B cell (primary cell): ENCODE data around the gene IL12B. TPM values are rescaled to one million over a fixed set of nuclear protein-coding genes. Genes with fewer than 3 reads are reported as not detected.

Experiments
- ATAC-seq: fragments of 200-7000 bp; cut with Tn5 transposase; one replicate; pipeline ENCODE4 v1.10.0; 2021; ENCODE audit warnings: low read depth, mild to moderate bottlenecking, moderate number of reproducible peaks, moderate library complexity
- CTCF ChIA-PET: fragments of 350-600 bp; sonication (Branson Sonifier 250); formaldehyde crosslinking; loops from one replicate; lab custom pipeline; 2021; ENCODE audit warnings: antibody characterized with exemption, inconsistent platforms; lab: Charles Lee
- POLR2A ChIA-PET: fragments of 350-600 bp; sonication (Branson Sonifier 250); formaldehyde crosslinking; loops from one replicate; lab custom pipeline; 2021; ENCODE audit warnings: antibody characterized with exemption; lab: Charles Lee
- DNase-seq: peaks from one replicate; pipeline ENCODE4 v3.0.0; 2013
- H2AFZ ChIP-seq: 2 replicates; pipeline ENCODE4 v1.6.1; 2012; ENCODE audit warnings: mild to moderate bottlenecking, low read depth, low read length; ENCODE audit not compliant: insufficient read depth, poor library complexity, severe bottlenecking
- H3K27ac ChIP-seq, 2 donors: 1 replicate in 1 of 2; 2 replicates in 1 of 2; pipeline ENCODE4 v1.5.1; 2012 to 2013; ENCODE audit warnings: low read length in 2 of 2, mild to moderate bottlenecking in 2 of 2, moderate library complexity in 1 of 2
- H3K27me3 ChIP-seq, 4 experiments: fragments of 200-600 bp in 1 of 4; sonication (generic) in 1 of 4; replicated peaks in 1 of 4; 1 replicate in 2 of 4; 2 replicates in 2 of 4; pipeline versions ENCODE4 v1.6.1 to v1.7.0; 2013 to 2016; ENCODE audit warnings: low read length in 3 of 4, mild to moderate bottlenecking in 2 of 4, mixed read lengths in 1 of 4, moderate library complexity in 1 of 4; ENCODE audit not compliant: insufficient read depth in 4 of 4, control insufficient read depth in 3 of 4; ENCODE audit errors: control extremely low read depth in 1 of 4
- H3K36me3 ChIP-seq, 2 experiments: replicated peaks in 1 of 2; 1 replicate in 1 of 2; 2 replicates in 1 of 2; pipeline versions ENCODE4 v1.6.1 to v1.7.1; 2013; ENCODE audit warnings: low read length in 1 of 2; ENCODE audit not compliant: insufficient read depth in 2 of 2, control insufficient read depth in 1 of 2; ENCODE audit errors: control extremely low read depth in 1 of 2, extremely low read depth in 1 of 2
- H3K4me1 ChIP-seq, 2 donors: fragments of 200-600 bp in 1 of 2; sonication (generic) in 1 of 2; 1 replicate in 1 of 2; 2 replicates in 1 of 2; pipeline versions ENCODE4 v1.5.1 to v1.6.1; 2013 to 2017; ENCODE audit warnings: low read length in 2 of 2; ENCODE audit not compliant: control insufficient read depth in 2 of 2, insufficient read depth in 2 of 2
- H3K4me2 ChIP-seq: replicated peaks from 2 replicates; pipeline ENCODE3; 2012; ENCODE audit warnings: mild to moderate bottlenecking, low read depth, low read length; ENCODE audit not compliant: poor library complexity, severe bottlenecking
- H3K4me3 ChIP-seq, 5 experiments: fragments of 200-600 bp in 1 of 5; sonication (generic) in 1 of 5; 1 replicate in 3 of 5; 2 replicates in 2 of 5; pipeline versions ENCODE4 v1.5.1 to v1.7.0; 2011 to 2016; ENCODE audit warnings: low read length in 4 of 5, mild to moderate bottlenecking in 4 of 5, low read depth in 2 of 5, control low read depth in 1 of 5, moderate library complexity in 1 of 5; ENCODE audit not compliant: insufficient read depth in 1 of 5; ENCODE audit errors: control extremely low read depth in 1 of 5, extremely low read depth in 1 of 5
- H3K79me2 ChIP-seq: fragments of 200-600 bp; sonication (generic); one replicate; pipeline ENCODE4 v1.6.0; 2016; ENCODE audit warnings: low read length; ENCODE audit not compliant: control insufficient read depth, insufficient read depth
- H3K9ac ChIP-seq: fragments of 200-600 bp; sonication (generic); 2 replicates; pipeline ENCODE4 v1.6.1; 2017; ENCODE audit warnings: mild to moderate bottlenecking, low read length, moderate library complexity
- H3K9me3 ChIP-seq, 3 donors: one replicate each; pipeline versions ENCODE4 v1.6.1 to v1.7.1; 2013; ENCODE audit warnings: low read length in 2 of 3; ENCODE audit not compliant: control insufficient read depth in 2 of 3, insufficient read depth in 1 of 3; ENCODE audit errors: control extremely low read depth in 1 of 3
- H4K20me1 ChIP-seq: 2 replicates; pipeline ENCODE4 v1.6.0; 2012; ENCODE audit warnings: mild to moderate bottlenecking, low read length; ENCODE audit not compliant: insufficient read depth, control insufficient read depth, poor library complexity, severe bottlenecking
- H3K27ac Mint-ChIP-seq: one replicate; pipeline ENCODE4 v1.8.0; 2021; ENCODE audit warnings: mixed read lengths
- H3K27me3 Mint-ChIP-seq: one replicate; pipeline ENCODE4 v1.8.0; 2021; ENCODE audit warnings: mixed read lengths
- H3K4me1 Mint-ChIP-seq: one replicate; pipeline ENCODE4 v1.8.0; 2021; ENCODE audit warnings: mixed read lengths
- H3K4me3 Mint-ChIP-seq: one replicate; pipeline ENCODE4 v1.8.0; 2021; ENCODE audit warnings: mixed read lengths
- H3K9me3 Mint-ChIP-seq: one replicate; pipeline ENCODE4 v1.8.0; 2022; ENCODE audit warnings: mixed read lengths; ENCODE audit not compliant: insufficient read depth
- CTCF ChIP-seq: fragments of 200-600 bp; IDR thresholded peaks from one replicate; pipeline ENCODE4 v1.8.0; 2022; ENCODE audit warnings: antibody characterized with exemption, mild to moderate bottlenecking
- EZH2 ChIP-seq: IDR thresholded peaks from 2 replicates; pipeline ENCODE4 v1.6.1; 2012; ENCODE audit warnings: borderline replicate concordance, low read depth, mild to moderate bottlenecking, moderate library complexity, low read length; ENCODE audit not compliant: insufficient read depth, poor library complexity, severe bottlenecking
- WGBS: methylation state at CpG from one replicate; pipeline ENCODE4 v1.1.5; 2013; ENCODE audit warnings: missing lambda C conversion rate; ENCODE audit not compliant: insufficient coverage; 5-methylcytosine and 5-hydroxymethylcytosine counted together
- intact Hi-C: fragments of 100-400 bp; cut with micrococcal nuclease; formaldehyde crosslinking; loops from one replicate; pipeline ENCODE4 v1.10.0; 2022
- polyA plus RNA-seq: library from polyadenylated mRNA; depleted of rRNA; stranded (reverse); fragments of >200 nt; gene quantifications from 2 replicates; pipeline ENCODE4 v1.2.3, GENCODE V29; 2012
- total RNA-seq, 2 donors: library from RNA; stranded (reverse); fragments of 120-200 nt in 1 of 2; gene quantifications; 1 replicate in 1 of 2; 2 replicates in 1 of 2; pipeline versions ENCODE4 v1.2.3 to v1.2.4, GENCODE V29; 2013 to 2022

The IL12B gene
- total and polyA plus RNA-seq, 2 donors (not counting 1 experiment from before 2014, with no cell fraction given): 0.15 to 0.17 TPM

- peaks cover 45 to 67% of the 10 kb centered on the region in 2 donors for H3K4me1 ChIP-seq
- no peaks in the 10 kb centered on the region for H3K36me3 ChIP-seq
- POLR2A ChIA-PET: no interaction called here
- DNase-seq (no peak), ATAC-seq (no peak)
- peak overlapping the region; percentile 55 to 82 for H3K27ac ChIP-seq
- H3K4me2 ChIP-seq: peak overlapping the region; percentile 39
- no peaks in the 10 kb centered on the region for H3K27me3 Mint-ChIP-seq
- TF ChIP-seq CTCF (no peak), EZH2 (no peak)
- H3K27me3 ChIP-seq: no peaks in the 10 kb centered on the region
- no peaks in the 10 kb centered on the region for H4K20me1 ChIP-seq
- no peaks in the 10 kb centered on the region for H3K9me3 ChIP-seq
- intact Hi-C loops: loop anchor here (10.0 kb wide), 2 partner anchors 168 to 512 kb away; no protein-coding TSS in a partner anchor
- peaks cover 4% of the 10 kb centered on the region for H3K79me2 ChIP-seq
- no peak overlapping the region for H3K9ac ChIP-seq
- peaks cover 68% of the 10 kb centered on the region for H3K4me1 Mint-ChIP-seq
- WGBS: 88% methylated on average over 2 of the region's 5 CpGs
- no peaks in the 10 kb centered on the region for H3K9me3 Mint-ChIP-seq
- CTCF ChIA-PET: interaction anchor here (0.5 to 1.8 kb wide), 3 partner anchors 18 to 125 kb away, joined by 3 to 6 read pairs (median 4); no protein-coding TSS in a partner anchor
- no peak overlapping the region for H2AFZ ChIP-seq
- H3K4me3 ChIP-seq: no peak overlapping the region
- H3K4me3 Mint-ChIP-seq: no peak overlapping the region
- peak overlapping the region; percentile 93 for H3K27ac Mint-ChIP-seq
Observed at GRCh38 chr5:159336586-159336985, 6.3 kb upstream of the IL12B start.

GRCh38 chr5:159333545-159333925 is 3.2 kb upstream of the IL12B start:
- Mint-ChIP-seq H3K27me3 (no peaks in the 10 kb centered on the region), H3K4me1 (peaks cover 71% of the 10 kb centered on the region)

More at GRCh38 chr5:159333545-159333925, 3.2 kb upstream of the IL12B start:
- peak overlapping the region; percentile 93 for H3K4me2 ChIP-seq
- H3K36me3 ChIP-seq: no peaks in the 10 kb centered on the region
- WGBS: no CpG with 5 or more reads among the region's 1 CpG
- ChIA-PET CTCF (interaction anchor here (0.9 to 2.7 kb wide), 10 partner anchors 8 to 653 kb away, joined by 3 to 20 read pairs (median 3); no protein-coding TSS in a partner anchor), POLR2A (no interaction called here)
- H3K9ac ChIP-seq: no peak overlapping the region
- H3K27me3 ChIP-seq: no peaks in the 10 kb centered on the region
- TF ChIP-seq EZH2: no peak
- H2AFZ ChIP-seq: no peak overlapping the region
- no peaks in the 10 kb centered on the region for H4K20me1 ChIP-seq
- no peak overlapping the region for H3K4me3 Mint-ChIP-seq
- peaks cover 60 to 77% of the 10 kb centered on the region in 2 donors for H3K4me1 ChIP-seq
- intact Hi-C loops: loop anchor here (2.0 to 10.0 kb wide), 12 partner anchors 17 to 784 kb away; partner anchors contain the start of genes ADRA1B, PWWP2A, RNF145 and TTC1
- H3K27ac Mint-ChIP-seq: peak overlapping the region; percentile 79
- no peaks in the 10 kb centered on the region for H3K9me3 Mint-ChIP-seq
- H3K79me2 ChIP-seq: peaks cover 4% of the 10 kb centered on the region
- no peak for DNase-seq
- no peak for ATAC-seq
- no peaks in the 10 kb centered on the region for H3K9me3 ChIP-seq
- no peak overlapping the region for H3K4me3 ChIP-seq
- peak overlapping the region; percentile 92 to 93 for H3K27ac ChIP-seq
